OCI-LY7 (cell line): ENCODE measurements around the gene PIK3CB. TPM values are rescaled to one million over a fixed set of nuclear protein-coding genes. Genes with fewer than 3 reads are reported as not detected.
A peak's percentile ranks its signal among the peaks of the same experiment; 100 is the strongest.

ENCODE experiments used
- BruUV-seq: library from RNA; stranded (reverse); fragments of 400-500 nt; replicated peaks from 2 replicates; lab custom pipeline; 2021; lab: Mats Ljungman, UMichigan
- CTCF ChIA-PET: fragments of 300-600 bp; sonication (Branson Sonifier 250); formaldehyde crosslinking; loops from one replicate; lab custom pipeline; 2022; ENCODE audit warnings: antibody characterized with exemption; ENCODE audit not compliant: unreplicated experiment; lab: Charles Lee
- POLR2A ChIA-PET: fragments of 300-600 bp; sonication (Branson Sonifier 250); formaldehyde crosslinking; loops from one replicate; lab custom pipeline; 2022; ENCODE audit warnings: antibody characterized with exemption; lab: Charles Lee
- DNase-seq: peaks from one replicate; pipeline ENCODE4 v3.0.0-alpha.2; 2015; ENCODE audit warnings: low spot score
- H2AFZ ChIP-seq: fragments of 200-600 bp; sonication (generic), shearing (Covaris generic); 2 replicates; pipeline ENCODE4 v1.6.1; 2014; ENCODE audit warnings: mild to moderate bottlenecking, antibody characterized with exemption, low read length, moderate library complexity
- H3K27ac ChIP-seq: fragments of 200-600 bp; sonication (generic); 2 replicates; pipeline ENCODE4 v1.5.1; 2014; ENCODE audit warnings: mixed run types, low read depth, mild to moderate bottlenecking, moderate library complexity, low read length, inconsistent platforms; ENCODE audit not compliant: poor library complexity, severe bottlenecking
- H3K36me3 ChIP-seq: fragments of 200-600 bp; sonication (generic); 2 replicates; pipeline ENCODE4 v1.6.1; 2014; ENCODE audit warnings: mild to moderate bottlenecking, antibody characterized with exemption, low read length, moderate library complexity, mixed read lengths; ENCODE audit not compliant: insufficient read depth
- H3K4me1 ChIP-seq: fragments of 200-600 bp; sonication (generic); 2 replicates; pipeline ENCODE4 v1.5.1; 2014; ENCODE audit warnings: mild to moderate bottlenecking, low read length; ENCODE audit not compliant: insufficient read depth, poor library complexity, severe bottlenecking
- H3K4me2 ChIP-seq: fragments of 200-600 bp; sonication (generic); 2 replicates; pipeline ENCODE4 v1.6.1; 2014; ENCODE audit warnings: mild to moderate bottlenecking, low read length
- H3K4me3 ChIP-seq: fragments of 200-600 bp; sonication (generic); 2 replicates; pipeline ENCODE4 v1.5.1; 2014; ENCODE audit warnings: mild to moderate bottlenecking, low read depth, low read length; ENCODE audit not compliant: poor library complexity, severe bottlenecking
- H3K79me2 ChIP-seq: fragments of 200-600 bp; sonication (generic); 2 replicates; pipeline ENCODE4 v1.6.1; 2016; ENCODE audit warnings: low read depth, mild to moderate bottlenecking, low read length, moderate library complexity, mixed read lengths; ENCODE audit not compliant: insufficient read depth
- H3K9me2 ChIP-seq: fragments of 200-600 bp; sonication (generic); 2 replicates; pipeline ENCODE4 v1.6.1; 2016; ENCODE audit warnings: mild to moderate bottlenecking, low read length, mixed read lengths; ENCODE audit not compliant: insufficient read depth
- H3K9me3 ChIP-seq: fragments of 200-600 bp; sonication (generic); 2 replicates; pipeline ENCODE4 v1.6.1; 2014; ENCODE audit warnings: mild to moderate bottlenecking, mixed run types, low read length, mixed read lengths
- H4K20me1 ChIP-seq: fragments of 200-600 bp; sonication (generic); 2 replicates; pipeline ENCODE4 v1.6.1; 2014; ENCODE audit warnings: mild to moderate bottlenecking, antibody characterized with exemption, low read length, moderate library complexity, mixed read lengths; ENCODE audit not compliant: insufficient read depth
- CTCF ChIP-seq: fragments of 200-600 bp; sonication (generic); conservative IDR thresholded peaks from 2 replicates; pipeline ENCODE4 v1.5.1; 2014; ENCODE audit warnings: mild to moderate bottlenecking, antibody characterized with exemption, low read length, moderate library complexity, mixed read lengths
- EZH2phosphoT487 ChIP-seq: fragments of 200-600 bp; sonication (generic); IDR thresholded peaks from 2 replicates; pipeline ENCODE4 v1.6.1; 2018; ENCODE audit warnings: low read depth, borderline replicate concordance, mild to moderate bottlenecking, mixed run types, antibody characterized with exemption, low read length, moderate library complexity, mixed read lengths
- intact Hi-C: fragments of 100-400 bp; cut with micrococcal nuclease; formaldehyde crosslinking; loops from one replicate; pipeline ENCODE4 v1.10.0; 2022; ENCODE audit not compliant: unreplicated experiment
- total RNA-seq, 2 experiments: library from RNA; depleted of rRNA in 1 of 2; stranded (reverse); fragments of >200 nt in 1 of 2; shearing (Covaris generic) in 1 of 2; gene quantifications; 2 replicates each; pipeline ENCODE4 v1.2.3, GENCODE V29; 2014 to 2022

The PIK3CB gene
- total RNA-seq, 2 experiments from 2014 or later: 8.2 to 23.6 TPM

- TSS peak; percentile 32 for BruUV-seq
- DNase-seq: no peak
These were observed 4.7 kb downstream of the PIK3CB start for GRCh38 chr3:138829886-138830510.

GRCh38 chr3:138829097-138829496 is 5.6 kb downstream of the PIK3CB start:
- intact Hi-C loops: no loop called here
- no peaks in the 10 kb centered on the region for H3K9me3 ChIP-seq
- H3K36me3 ChIP-seq: peaks cover 13% of the 10 kb centered on the region; the same call in 1 of the 2 replicates
- H3K9me2 ChIP-seq: no peaks in the 10 kb centered on the region
- no peak overlapping the region for H3K27ac ChIP-seq
- CTCF ChIA-PET: no interaction called here
- no peak for TF ChIP-seq EZH2phosphoT487
- TF ChIP-seq CTCF: no peak
- H3K4me1 ChIP-seq: peaks cover 9% of the 10 kb centered on the region
- H3K4me3 ChIP-seq: no peak overlapping the region
- BruUV-seq: no TSS peak
- H3K79me2 ChIP-seq: peaks cover 44% of the 10 kb centered on the region
- POLR2A ChIA-PET: interaction anchor here (1.8 kb wide), 1 partner anchor 11 kb away, joined by 5 read pairs; no protein-coding TSS in a partner anchor
- no peak for DNase-seq
- H2AFZ ChIP-seq: no peak overlapping the region
- no peaks in the 10 kb centered on the region for H4K20me1 ChIP-seq
- H3K4me2 ChIP-seq: no peak overlapping the region

More at GRCh38 chr3:138829886-138830510, 4.7 kb downstream of the PIK3CB start:
- Histone ChIP-seq H3K79me2 (peaks cover 46% of the 10 kb centered on the region), H4K20me1 (no peaks in the 10 kb centered on the region), H3K9me2 (no peaks in the 10 kb centered on the region), H3K4me1 (peaks cover 9% of the 10 kb centered on the region), H3K36me3 (peaks cover 13% of the 10 kb centered on the region; the same call in 1 of the 2 replicates), H3K9me3 (no peaks in the 10 kb centered on the region), H3K4me2 (no peak overlapping the region), H3K4me3 (no peak overlapping the region), H3K27ac (no peak overlapping the region), H2AFZ (no peak overlapping the region)
- TF ChIP-seq EZH2phosphoT487 (no peak), CTCF (no peak)
- POLR2A ChIA-PET: no interaction called here
- intact Hi-C loops: loop anchor here (10.0 kb wide), 1 partner anchor 135 kb away; no protein-coding TSS in a partner anchor
- CTCF ChIA-PET: no interaction called here

- H3K9me2 ChIP-seq: no peaks in the 10 kb centered on the region
- BruUV-seq: no TSS peak
- peaks cover 13% of the 10 kb centered on the region for H3K36me3 ChIP-seq
- CTCF ChIA-PET: no interaction called here
- no peak for DNase-seq
- H3K79me2 ChIP-seq: peaks cover 29% of the 10 kb centered on the region
- no peak overlapping the region for H3K4me2 ChIP-seq
- no peak overlapping the region for H3K4me3 ChIP-seq
- POLR2A ChIA-PET: interaction anchor here (0.7 kb wide), 1 partner anchor 86 kb away, joined by 3 read pairs; no protein-coding TSS in a partner anchor
- no peak overlapping the region for H3K27ac ChIP-seq
- TF ChIP-seq EZH2phosphoT487 (no peak), CTCF (no peak)
- intact Hi-C loops: no loop called here
- no peaks in the 10 kb centered on the region for H3K4me1 ChIP-seq
- no peak overlapping the region for H2AFZ ChIP-seq
- H4K20me1 ChIP-seq: no peaks in the 10 kb centered on the region
- H3K9me3 ChIP-seq: no peaks in the 10 kb centered on the region
These were observed 7.5 kb downstream of the PIK3CB start for GRCh38 chr3:138827222-138827621.
